ENCODE results near the gene TUB.

GRCh38 chr11:8075119-8075726 lies 5.8 kb upstream of the TUB start:
- no peak for TF ChIP-seq CTCF (IDR thresholded peaks at IDR 0.05; ENCODE audit: insufficient read depth, low read length, poor library complexity, severe bottlenecking)
- TF ChIP-seq EZH2phosphoT487 (conservative IDR thresholded peaks at IDR 0.05; ENCODE audit: low read length): no peak

All from SU-DHL-6 (cell line).